ENCODE data around the gene GNAI3.
A peak's percentile ranks its signal among the peaks of the same experiment; 100 is the strongest.
"Not testable (repeated sequence)": the region's sequence is repeated elsewhere in the genome, so short reads cannot be mapped to it uniquely, and the experiment has no call there.

The GNAI3 gene

DNA sequence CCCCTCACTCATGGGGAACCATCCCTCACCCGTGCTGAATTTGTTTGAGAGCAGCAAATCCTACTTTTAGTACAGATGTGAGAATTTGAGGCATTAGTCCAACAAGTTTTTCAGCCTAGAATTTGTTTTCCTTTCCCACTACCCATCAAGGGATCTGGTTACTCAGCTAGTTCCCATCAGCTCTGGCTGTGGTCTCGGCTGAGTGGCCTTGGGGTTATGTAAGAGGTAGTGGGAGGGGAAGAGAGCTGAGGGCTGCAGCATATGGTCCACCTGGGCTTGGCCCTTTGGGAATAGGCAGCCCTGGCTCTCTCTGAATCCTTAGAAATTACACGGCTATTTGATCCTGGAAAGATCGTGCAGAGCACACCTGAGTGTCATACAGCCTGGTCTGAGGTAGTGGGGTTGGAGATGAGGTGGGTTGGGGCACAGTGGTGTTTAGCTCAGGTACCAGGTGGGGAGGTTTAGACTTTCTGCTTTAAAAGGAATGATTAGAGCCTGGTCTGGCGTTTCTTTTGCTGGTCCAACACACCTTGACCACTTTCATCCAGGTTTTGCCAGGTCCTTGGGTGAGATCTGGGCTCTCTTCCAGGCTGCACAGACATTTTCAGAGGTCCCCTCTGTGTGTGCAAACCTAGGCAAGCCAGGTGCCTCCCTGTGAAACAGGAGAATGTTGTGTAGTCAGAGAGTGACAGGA, 111.7 kb downstream of the GNAI3 start:
- H3K4me3 Mint-ChIP-seq: no peak overlapping the region
- no peaks in the 10 kb centered on the region for H3K27me3 Mint-ChIP-seq (ENCODE audit: low read depth)
- DNase-seq (ENCODE audit: low spot score): no peak
- no peak overlapping the region for H3K27ac Mint-ChIP-seq
- no peaks in the 10 kb centered on the region for H3K9me3 Mint-ChIP-seq
- peaks cover 13% of the 10 kb centered on the region for H3K4me1 Mint-ChIP-seq (ENCODE audit: low read depth)
- H3K36me3 Mint-ChIP-seq (ENCODE audit: low read depth): peaks cover 1% of the 10 kb centered on the region

DNA sequence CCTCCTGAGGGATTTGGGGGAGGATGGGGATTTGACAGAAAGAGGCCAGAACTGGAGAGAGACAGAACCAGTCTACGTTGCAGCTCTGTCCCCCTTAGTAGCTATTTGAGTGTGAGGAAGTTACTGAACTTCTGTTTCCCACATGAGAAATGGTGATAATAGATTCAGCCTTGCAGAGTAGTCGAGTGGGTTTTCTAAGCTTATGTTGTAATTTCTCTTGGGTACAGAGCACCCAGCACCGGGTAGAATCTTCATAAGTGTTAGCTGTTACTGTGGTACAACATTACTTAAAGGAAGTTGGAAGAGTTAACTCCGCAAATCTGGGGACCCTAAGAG, 112.2 kb downstream of the GNAI3 start:
- not testable (repeated sequence) for H3K27ac Mint-ChIP-seq; DNase-seq (ENCODE audit: low spot score); H3K4me1 Mint-ChIP-seq (ENCODE audit: low read depth); H3K36me3 Mint-ChIP-seq (ENCODE audit: low read depth); H3K4me3 Mint-ChIP-seq; H3K27me3 Mint-ChIP-seq (ENCODE audit: low read depth); H3K9me3 Mint-ChIP-seq

DNA sequence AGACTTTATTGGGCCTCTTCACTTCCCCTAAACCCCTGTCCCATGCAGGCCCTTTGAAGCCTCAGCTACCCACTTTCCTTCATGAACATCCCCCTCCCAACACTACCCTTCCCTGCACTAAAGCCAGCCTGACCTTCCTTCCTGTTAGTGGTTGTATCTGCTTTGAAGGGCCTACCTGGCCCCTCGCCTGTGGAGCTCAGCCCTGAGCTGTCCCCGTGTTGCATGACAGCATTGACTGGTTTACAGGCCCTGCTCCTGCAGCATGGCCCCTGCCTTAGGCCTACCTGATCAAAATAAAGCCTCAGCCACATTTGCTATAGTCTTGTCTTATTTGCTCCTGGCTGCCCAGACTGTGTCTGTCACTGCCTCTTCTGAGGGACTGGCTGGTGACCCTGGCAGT, 113.0 kb downstream of the GNAI3 start:
- peaks cover 4% of the 10 kb centered on the region for H3K4me1 Mint-ChIP-seq (ENCODE audit: low read depth)
- peak overlapping the region; percentile 0 for H3K27ac Mint-ChIP-seq
- H3K9me3 Mint-ChIP-seq: no peaks in the 10 kb centered on the region

GRCh38 chr1:109664671-109665070, 116.3 kb downstream of the GNAI3 start:
- DNase-seq (ENCODE audit: low spot score): no peak
- no peaks in the 10 kb centered on the region for H3K9me3 Mint-ChIP-seq
- H3K36me3 Mint-ChIP-seq (ENCODE audit: low read depth): peaks cover 3% of the 10 kb centered on the region
- H3K4me3 Mint-ChIP-seq: no peak overlapping the region
- H3K27ac Mint-ChIP-seq: no peak overlapping the region
- H3K27me3 Mint-ChIP-seq (ENCODE audit: low read depth): no peaks in the 10 kb centered on the region
- peaks cover 14% of the 10 kb centered on the region for H3K4me1 Mint-ChIP-seq (ENCODE audit: low read depth)

More for the DNA sequence above, 113.0 kb downstream of the GNAI3 start:
- peaks cover 1% of the 10 kb centered on the region for H3K36me3 Mint-ChIP-seq (ENCODE audit: low read depth)
- DNase-seq (ENCODE audit: low spot score): no peak
- no peaks in the 10 kb centered on the region for H3K27me3 Mint-ChIP-seq (ENCODE audit: low read depth)
- no peak overlapping the region for H3K4me3 Mint-ChIP-seq

DNA sequence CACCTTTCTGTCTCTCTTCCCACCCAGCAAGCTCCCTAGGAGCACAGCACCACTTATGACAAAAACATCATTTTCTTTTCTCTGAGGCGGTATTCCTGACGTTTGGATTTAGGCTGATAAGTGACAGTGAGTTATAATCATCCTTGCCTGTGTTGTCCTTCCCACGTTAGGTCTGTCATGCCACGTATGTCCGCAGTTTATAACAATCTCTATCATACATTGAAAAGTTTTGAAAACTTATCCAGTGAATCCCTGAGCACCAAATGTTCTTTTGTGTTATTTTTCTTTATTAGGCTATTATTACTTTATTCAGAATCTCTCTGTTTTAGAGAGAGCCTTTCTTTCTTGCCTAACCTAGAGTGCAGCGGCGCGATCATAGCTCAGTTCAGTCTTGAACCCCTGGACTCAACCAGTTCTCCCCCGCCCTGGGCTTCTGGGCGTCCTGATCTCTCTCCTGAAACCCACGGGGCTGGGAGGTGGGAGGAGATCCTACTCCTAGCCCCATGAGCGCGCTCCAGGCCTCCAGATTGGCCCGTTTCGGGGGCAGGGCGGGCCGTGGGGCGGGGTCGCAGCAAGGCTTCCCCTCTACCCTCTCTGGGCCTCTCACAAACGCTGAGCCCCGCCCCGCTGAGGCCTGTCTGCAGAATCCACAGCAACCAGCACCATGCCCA, 119.2 kb downstream of the GNAI3 start, which contains the start of gene GSTM2:
GSTM2 (plus strand) TSS at position 606 of the 671 bp plus-strand sequence; CDS start at position 665, 59 bp downstream.
- Mint-ChIP-seq H3K27me3 (ENCODE audit: low read depth) (no peaks in the 10 kb centered on the region), H3K27ac (no peak within 1 kb of the TSS), H3K36me3 (ENCODE audit: low read depth) (peaks cover 2% of the 10 kb centered on the region), H3K4me1 (ENCODE audit: low read depth) (peaks cover 22% of the 10 kb centered on the region), H3K4me3 (peak within 1 kb of the TSS; percentile 68), H3K9me3 (no peaks in the 10 kb centered on the region)
- peak; percentile 88 for DNase-seq (ENCODE audit: low spot score)
